K562 (cell line): Measurements from ENCODE around the gene LTB4R2.

Source experiments
- CBFB ChIP-seq: sonication (generic); formaldehyde crosslinking; IDR thresholded peaks from 2 replicates; pipeline ENCODE4 v1.4.0; 2020; ENCODE audit warnings: mild to moderate bottlenecking, missing genetic modification reagents
- CEBPG ChIP-seq, 3 experiments: fragments of 200-800 bp in 1 of 3; sonication (Bioruptor generic) in 1 of 3; sonication (generic) in 1 of 3; formaldehyde crosslinking in 1 of 3; IDR thresholded peaks in 2 of 3; conservative IDR thresholded peaks in 1 of 3; 2 replicates each; pipeline versions ENCODE4 v1.6.1 to v1.8.0; 2016 to 2022; ENCODE audit warnings: missing compliant biosample characterization in 2 of 3, missing genetic modification characterization in 2 of 3, mild to moderate bottlenecking in 1 of 3, missing genetic modification reagents in 1 of 3
- CTCF ChIP-seq, 3 experiments: IDR thresholded peaks in 2 of 3; conservative IDR thresholded peaks in 1 of 3; 2 replicates each; pipeline ENCODE4 v1.5.1; 2011 to 2012; ENCODE audit warnings: low read length in 3 of 3, mild to moderate bottlenecking in 3 of 3, control low read depth in 2 of 3, improper control_type of control experiment in 1 of 3, inconsistent platforms in 1 of 3, low read depth in 1 of 3, mixed read lengths in 1 of 3, moderate library complexity in 1 of 3; ENCODE audit not compliant: insufficient read depth in 2 of 3
- LARP7 ChIP-seq: fragments of 450-650 bp; IDR thresholded peaks from 2 replicates; pipeline ENCODE4 v1.6.1; 2016
- MCM5 ChIP-seq: fragments of 450-650 bp; IDR thresholded peaks from 2 replicates; pipeline ENCODE4 v1.6.1; 2016; ENCODE audit warnings: low read depth
- POLR2A ChIP-seq: fragments of 450-650 bp; conservative IDR thresholded peaks from 2 replicates; pipeline ENCODE4 v1.6.1; 2016
- RAD21 ChIP-seq, 2 experiments: fragments of 250-450 bp in 1 of 2; fragments of 450-650 bp in 1 of 2; sonication (Bioruptor Pico) in 1 of 2; formaldehyde crosslinking in 1 of 2; IDR thresholded peaks in 1 of 2; conservative IDR thresholded peaks in 1 of 2; 2 replicates each; pipeline versions ENCODE4 v1.4.0 to v1.8.0; 2020 to 2022; ENCODE audit warnings: mild to moderate bottlenecking in 2 of 2, moderate library complexity in 1 of 2
- REST ChIP-seq, 2 experiments: fragments of 450-650 bp; formaldehyde crosslinking in 1 of 2; IDR thresholded peaks; 2 replicates each; pipeline versions ENCODE4 v1.4.0 to v1.6.1; 2014 to 2020; ENCODE audit warnings: mild to moderate bottlenecking in 2 of 2, borderline replicate concordance in 1 of 2, low read depth in 1 of 2
- SMC3 ChIP-seq: conservative IDR thresholded peaks from 2 replicates; pipeline ENCODE4 v1.6.1; 2011; ENCODE audit warnings: low read depth, low read length, improper control_type of control experiment; ENCODE audit not compliant: insufficient read depth
- ZFX ChIP-seq: sonication (generic); formaldehyde crosslinking; IDR thresholded peaks from 2 replicates; pipeline ENCODE4 v1.8.0; 2022; ENCODE audit warnings: mild to moderate bottlenecking, missing genetic modification reagents, moderate library complexity

DNA sequence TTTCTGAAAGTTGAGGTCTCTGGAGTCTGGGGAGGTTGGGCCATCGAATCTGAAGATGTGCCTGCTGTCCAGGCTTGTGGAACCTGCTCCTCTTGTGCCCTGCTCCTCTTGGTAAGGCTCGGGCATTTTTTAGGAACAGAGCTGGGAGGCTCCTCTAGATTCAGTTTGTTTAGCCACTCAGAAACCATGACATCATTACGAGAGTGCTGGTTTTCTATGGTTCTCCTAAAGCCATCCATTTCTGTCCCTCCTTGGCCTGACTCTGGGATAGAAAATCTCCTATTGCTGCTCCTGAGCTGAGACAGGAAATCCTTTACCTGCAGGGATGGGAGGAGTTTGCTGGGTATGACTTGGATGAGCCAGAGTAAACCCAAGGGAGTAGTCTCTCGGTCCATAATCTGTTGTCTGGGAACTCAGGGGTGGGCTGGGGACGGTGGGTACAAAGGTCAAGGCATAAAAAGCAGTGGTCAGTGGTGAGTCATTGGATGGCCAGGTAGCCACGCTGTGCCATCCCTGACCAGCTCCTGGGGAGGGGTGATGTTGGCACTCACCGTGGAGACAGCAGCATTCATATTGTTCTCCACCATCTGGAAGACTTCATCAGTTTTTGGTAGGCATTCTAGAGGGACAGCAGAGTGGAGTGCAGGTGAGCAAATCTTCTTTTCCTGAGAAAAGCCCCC, 27.3 kb downstream of the LTB4R2 start:
- no peak for TF ChIP-seq MCM5
- TF ChIP-seq CTCF (IDR thresholded peaks at IDR 0.05 in 2 of 3, conservative IDR thresholded peaks at IDR 0.05 in 1 of 3; ENCODE audit: insufficient read depth in 2 of 3, low read depth in 1 of 3, low read length in 3 of 3), result no peak
- no peak for TF ChIP-seq RAD21 (CRISPR knock-in tag; conservative IDR thresholded peaks at IDR 0.05 in 1 of 2, IDR thresholded peaks at IDR 0.05 in 1 of 2)
- no peak for TF ChIP-seq CBFB
- TF ChIP-seq POLR2A, result no peak
- no peak for TF ChIP-seq LARP7
- no peak for TF ChIP-seq CEBPG (CRISPR knock-in tag; IDR thresholded peaks at IDR 0.05)
- no peak for TF ChIP-seq CEBPG (tag; conservative IDR thresholded peaks at IDR 0.05 in 1 of 2, IDR thresholded peaks at IDR 0.05 in 1 of 2)
- no peak for TF ChIP-seq ZFX
- no peak for TF ChIP-seq REST (IDR thresholded peaks at IDR 0.05; ENCODE audit: borderline replicate concordance)
- no peak for TF ChIP-seq REST (CRISPR knock-in tag; IDR thresholded peaks at IDR 0.05; ENCODE audit: low read depth)
- TF ChIP-seq SMC3, result no peak
